Endothelial cell of umbilical vein (primary cell): ENCODE data around the gene SDCBP2. TPM values are rescaled to one million over a fixed set of nuclear protein-coding genes. Genes with fewer than 3 reads are reported as not detected.

Experiments
- BruUV-seq: library from RNA; stranded (reverse); fragments of 400-500 nt; replicated peaks from 2 replicates; lab custom pipeline; 2021; lab: Mats Ljungman, UMichigan
- CTCF ChIA-PET: fragments of 300-600, 350-600 bp; sonication (Branson Sonifier 250); formaldehyde crosslinking; loops from one replicate; lab custom pipeline; 2021; ENCODE audit warnings: antibody characterized with exemption, inconsistent platforms; lab: Charles Lee
- POLR2A ChIA-PET: fragments of 300-600, 350-600 bp; sonication (Branson Sonifier 250); formaldehyde crosslinking; loops from one replicate; lab custom pipeline; 2021; ENCODE audit warnings: antibody characterized with exemption, inconsistent platforms; lab: Charles Lee
- DNase-seq: peaks from one replicate; pipeline ENCODE4 v3.0.0-alpha.2; 2011; ENCODE audit warnings: low read depth, low spot score
- FAIRE-seq: peaks from 2 replicates; lab custom pipeline; 2011; peaks lifted over from hg19 to GRCh38; lab: Jason Lieb, UNC
- H2AFZ ChIP-seq: 2 replicates; pipeline ENCODE4 v1.6.0; 2012; ENCODE audit warnings: low read depth, low read length, control low read depth, inconsistent platforms
- H3K27ac ChIP-seq: 2 replicates; pipeline ENCODE4 v1.5.1; 2011; ENCODE audit warnings: low read depth, mild to moderate bottlenecking, control low read depth, low read length, moderate library complexity; ENCODE audit not compliant: insufficient read depth
- H3K27me3 ChIP-seq, 2 experiments: 2 replicates each; pipeline versions ENCODE4 v1.6.0 to v1.6.1; 2011; ENCODE audit warnings: low read length in 2 of 2, mixed read lengths in 1 of 2; ENCODE audit not compliant: control insufficient read depth in 2 of 2, insufficient read depth in 2 of 2
- H3K36me3 ChIP-seq, 2 experiments: 2 replicates in 1 of 2; 3 replicates in 1 of 2; pipeline ENCODE4 v1.5.1; 2011; ENCODE audit warnings: low read length in 2 of 2, mild to moderate bottlenecking in 1 of 2, moderate library complexity in 1 of 2; ENCODE audit not compliant: control insufficient read depth in 2 of 2, insufficient read depth in 2 of 2; ENCODE audit errors: extremely low read depth in 1 of 2
- H3K4me1 ChIP-seq: 3 replicates; pipeline ENCODE4 v1.5.1; 2011; ENCODE audit warnings: mild to moderate bottlenecking, low read length; ENCODE audit not compliant: control insufficient read depth, insufficient read depth; ENCODE audit errors: extremely low read depth
- H3K4me2 ChIP-seq: 2 replicates; pipeline ENCODE4 v1.6.1; 2011; ENCODE audit warnings: low read length, control low read depth, mixed read lengths; ENCODE audit not compliant: insufficient read depth
- H3K4me3 ChIP-seq, 3 experiments: fragments of 200-600 bp in 1 of 3; sonication (generic), shearing (Covaris generic) in 1 of 3; replicated peaks in 1 of 3; 2 replicates each; pipeline ENCODE4 v1.5.1; 2011 to 2016; ENCODE audit warnings: control low read depth in 3 of 3, low read length in 3 of 3, mild to moderate bottlenecking in 2 of 3, inconsistent platforms in 1 of 3, low read depth in 1 of 3, moderate library complexity in 1 of 3; ENCODE audit not compliant: insufficient read depth in 1 of 3
- H3K79me2 ChIP-seq: 2 replicates; pipeline ENCODE4 v1.6.0; 2012; ENCODE audit warnings: low read length, inconsistent platforms; ENCODE audit not compliant: control insufficient read depth, insufficient read depth
- H3K9ac ChIP-seq: replicated peaks from 2 replicates; pipeline ENCODE3; 2011; ENCODE audit warnings: low read length, control low read depth; ENCODE audit not compliant: insufficient read depth; ENCODE audit errors: extremely low read depth
- H3K9me1 ChIP-seq: replicated peaks from 3 replicates; pipeline ENCODE4 v1.6.0; 2011; ENCODE audit warnings: mild to moderate bottlenecking, low read length; ENCODE audit not compliant: control insufficient read depth, insufficient read depth; ENCODE audit errors: extremely low read depth
- H3K9me3 ChIP-seq: replicated peaks from 2 replicates; pipeline ENCODE4 v1.5.1; 2012; ENCODE audit warnings: low read length, inconsistent platforms; ENCODE audit not compliant: control insufficient read depth, insufficient read depth
- H4K20me1 ChIP-seq: replicated peaks from 2 replicates; pipeline ENCODE3; 2011; ENCODE audit warnings: mild to moderate bottlenecking, low read length; ENCODE audit not compliant: control insufficient read depth, insufficient read depth; ENCODE audit errors: extremely low read depth
- CTCF ChIP-seq, 2 donors: IDR thresholded peaks; 1 replicate in 1 of 2; 2 replicates in 1 of 2; pipeline ENCODE4 v1.5.1; 2011; ENCODE audit warnings: low read length in 2 of 2, mild to moderate bottlenecking in 2 of 2, moderate library complexity in 2 of 2, control low read depth in 1 of 2, inconsistent platforms in 1 of 2, low read depth in 1 of 2; ENCODE audit not compliant: insufficient read depth in 1 of 2; ENCODE audit errors: extremely low read depth in 1 of 2
- FOS ChIP-seq: IDR thresholded peaks from 2 replicates; pipeline ENCODE4 v1.6.1; 2011; ENCODE audit warnings: mild to moderate bottlenecking, low read length, moderate library complexity, borderline replicate concordance; ENCODE audit not compliant: insufficient read depth
- GATA2 ChIP-seq: IDR thresholded peaks from 2 replicates; pipeline ENCODE4 v1.7.0; 2011; ENCODE audit warnings: low read depth, mild to moderate bottlenecking, moderate library complexity, mixed read lengths, low read length; ENCODE audit not compliant: insufficient read length, insufficient read depth
- POLR2A ChIP-seq: IDR thresholded peaks from 2 replicates; pipeline ENCODE4 v1.6.1; 2012; ENCODE audit warnings: low read depth, mild to moderate bottlenecking, control low read depth, low read length
- dilution Hi-C: fragments of 300-500 bp; cut with MboI; formaldehyde crosslinking; loops from one replicate; pipeline ENCODE4 v1.15.0; 2019; ENCODE audit warnings: low sequenced_read_pairs; ENCODE audit not compliant: extremely low pct_ligation_motif_present
- intact Hi-C: fragments of 100-400 bp; cut with micrococcal nuclease; formaldehyde crosslinking; loops from one replicate; pipeline ENCODE4 v1.10.0; 2022
- polyA plus RNA-seq, 4 experiments: library from polyadenylated mRNA; depleted of rRNA in 3 of 4; stranded (reverse) in 3 of 4; unstranded in 1 of 4; fragments of >200 nt; gene quantifications; 2 replicates each; pipeline versions ENCODE4 v1.2.1 to v1.2.3, GENCODE V29; 2011 to 2012; ENCODE audit warnings: missing spikeins in 1 of 4
- total RNA-seq: library from RNA; stranded (reverse); gene quantifications from 2 replicates; pipeline ENCODE4 v1.2.3, GENCODE V29; 2021

Gene SDCBP2
- total and polyA plus RNA-seq, 2 donors (not counting 3 experiments of a cell fraction or from before 2014, with no cell fraction given) = 6.9 to 9.0 TPM

DNA sequence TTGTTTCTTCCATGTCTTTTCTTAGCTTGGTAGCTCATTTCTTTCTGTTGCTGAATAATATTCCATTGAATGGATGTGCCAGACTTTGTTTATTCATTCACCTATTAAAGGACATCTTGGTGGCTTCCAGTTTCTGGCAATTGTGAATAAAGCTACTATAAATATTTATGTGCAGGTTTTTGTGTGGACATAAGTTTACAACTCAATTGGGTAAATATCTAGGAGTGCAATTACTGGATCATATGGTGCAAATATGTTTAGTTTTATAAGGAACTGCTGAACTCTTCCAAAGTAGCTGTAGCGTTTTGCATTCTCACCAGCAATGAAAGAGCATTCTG lies 16.8 kb upstream of the SDCBP2 start:
- Histone ChIP-seq H3K9ac (no peak overlapping the region), H4K20me1 (no peaks in the 10 kb centered on the region), H3K4me3 (no peak overlapping the region), H3K27me3 (no peaks in the 10 kb centered on the region), H3K36me3 (no peaks in the 10 kb centered on the region), H3K27ac (no peak overlapping the region), H3K9me3 (no peaks in the 10 kb centered on the region), H3K4me1 (peaks cover 39% of the 10 kb centered on the region), H3K4me2 (no peak overlapping the region), H3K79me2 (no peaks in the 10 kb centered on the region), H3K9me1 (no peaks in the 10 kb centered on the region), H2AFZ (no peak overlapping the region)
- no peak for FAIRE-seq
- no peak for DNase-seq
- intact Hi-C loops = no loop called here
- no TSS peak for BruUV-seq
- TF ChIP-seq GATA2 (no peak), POLR2A (no peak)
- dilution Hi-C loops = no loop called here
- ChIA-PET POLR2A (no interaction called here), CTCF (no interaction called here)

- DNase-seq (no peak), FAIRE-seq (no peak)
- ChIA-PET CTCF (interaction anchor here (1.1 to 1.6 kb wide), 4 partner anchors 17 to 93 kb away, joined by 3 to 8 read pairs (median 6); no protein-coding TSS in a partner anchor), POLR2A (no interaction called here)
- H4K20me1 ChIP-seq = no peaks in the 10 kb centered on the region
- no peaks in the 10 kb centered on the region for H3K9me3 ChIP-seq
- no peak overlapping the region for H3K9ac ChIP-seq
- H3K79me2 ChIP-seq = no peaks in the 10 kb centered on the region
- H3K27ac ChIP-seq = peak overlapping the region; percentile 0
- H2AFZ ChIP-seq = no peak overlapping the region
- no peak overlapping the region for H3K4me2 ChIP-seq
- no peaks in the 10 kb centered on the region for H3K27me3 ChIP-seq
- BruUV-seq = no TSS peak
- H3K9me1 ChIP-seq = no peaks in the 10 kb centered on the region
- TF ChIP-seq CTCF (IDR thresholded peaks at IDR 0.05; ENCODE audit: extremely low read depth in 1 of 2, insufficient read depth in 1 of 2, low read depth in 1 of 2, low read length in 2 of 2) (no peak), FOS (no peak), GATA2 (no peak)
- no peak overlapping the region for H3K4me3 ChIP-seq
- H3K36me3 ChIP-seq = no peaks in the 10 kb centered on the region
- intact Hi-C loops = no loop called here
- H3K4me1 ChIP-seq = peaks cover 39% of the 10 kb centered on the region
- dilution Hi-C loops = no loop called here
Observed at GRCh38 chr20:1345030-1345755, 16.3 kb upstream of the SDCBP2 start.
